ENCODE results near the gene LILRB1. TPM values are rescaled to one million over a fixed set of nuclear protein-coding genes. Genes with fewer than 3 reads are reported as not detected.
A peak's percentile ranks its signal among the peaks of the same experiment; 100 is the strongest.

LILRB1 gene
- polyA plus RNA-seq, 3 donors: 27.2 to 317 (median 60.6) TPM

DNA sequence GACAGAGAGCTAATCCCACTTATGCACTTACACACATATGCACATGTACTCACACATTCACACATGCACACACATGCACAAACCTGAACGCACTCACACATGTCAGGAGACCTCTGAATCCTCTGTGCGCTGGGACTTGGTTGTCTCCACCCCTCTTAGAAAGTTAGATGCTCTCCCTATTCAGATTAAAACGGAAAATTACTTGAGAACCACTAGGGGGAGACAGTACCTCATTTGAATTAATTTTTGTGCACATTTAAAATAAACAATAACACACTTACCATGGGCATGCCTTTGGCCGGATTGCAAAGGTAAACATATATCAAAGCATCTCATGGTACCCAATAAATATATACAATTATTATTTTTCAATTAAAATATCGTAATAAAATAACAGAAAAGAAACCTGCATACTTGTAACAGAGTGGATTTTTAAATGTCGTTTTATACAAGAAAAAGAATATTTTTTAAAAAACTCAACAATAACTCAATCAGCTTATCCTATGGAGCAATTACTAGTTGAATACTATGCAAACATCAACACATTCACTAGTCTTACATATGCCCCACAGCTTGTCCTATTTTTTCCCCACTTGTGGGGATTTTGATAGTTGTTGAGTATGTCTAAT, 23.0 kb downstream of the LILRB1 start:
- Histone ChIP-seq H3K4me1 (ENCODE audit: control insufficient read depth in 1 of 2, insufficient read depth in 2 of 2, low read length in 2 of 2) (peaks cover 8 to 14% of the 10 kb centered on the region in 2 donors), H3K4me2 (replicated peaks; ENCODE audit: extremely low read depth, low read length, poor library complexity, severe bottlenecking) (no peak overlapping the region), H3K9me3 (replicated peaks in 1 of 2; ENCODE audit: control insufficient read depth in 1 of 2, insufficient read depth in 1 of 2, low read length in 2 of 2) (no peaks in the 10 kb centered on the region), H3K36me3 (replicated peaks in 1 of 2; ENCODE audit: control insufficient read depth in 1 of 2, insufficient read depth in 2 of 2, low read length in 2 of 2) (no peaks in the 10 kb centered on the region), H3K9ac (ENCODE audit: insufficient read depth, low read length, poor library complexity, severe bottlenecking) (no peak overlapping the region), H3K27me3 (ENCODE audit: control insufficient read depth in 2 of 2, insufficient read depth in 2 of 2, low read length in 2 of 2) (peaks cover 3 to 6% of the 10 kb centered on the region in 2 donors), H3K27ac (ENCODE audit: low read depth in 1 of 2, low read length in 2 of 2) (no peak overlapping the region), H3K79me2 (ENCODE audit: insufficient read depth, low read length) (no peaks in the 10 kb centered on the region), H3K4me3 (replicated peaks in 1 of 3; ENCODE audit: low read depth in 2 of 3, low read length in 3 of 3) (no peak overlapping the region), H2AFZ (ENCODE audit: insufficient read depth, low read depth, low read length, poor library complexity, severe bottlenecking) (no peak overlapping the region), H4K20me1 (ENCODE audit: insufficient read depth, low read length) (no peaks in the 10 kb centered on the region)
- H3K27ac Mint-ChIP-seq: no peak overlapping the region
- no peak overlapping the region for H3K4me3 Mint-ChIP-seq
- H3K9me3 Mint-ChIP-seq: peaks cover 0 to 2% (median 0%) of the 10 kb centered on the region in 7 donors
- intact Hi-C loops (cut with micrococcal nuclease): no loop called here
- peaks cover 7 to 10% of the 10 kb centered on the region in 2 donors for H3K36me3 Mint-ChIP-seq
- peaks cover 6 to 14% (median 13%) of the 10 kb centered on the region in 3 donors for H3K27me3 Mint-ChIP-seq (ENCODE audit: low read depth in 3 of 3)
- TF ChIP-seq, protein P1, sequence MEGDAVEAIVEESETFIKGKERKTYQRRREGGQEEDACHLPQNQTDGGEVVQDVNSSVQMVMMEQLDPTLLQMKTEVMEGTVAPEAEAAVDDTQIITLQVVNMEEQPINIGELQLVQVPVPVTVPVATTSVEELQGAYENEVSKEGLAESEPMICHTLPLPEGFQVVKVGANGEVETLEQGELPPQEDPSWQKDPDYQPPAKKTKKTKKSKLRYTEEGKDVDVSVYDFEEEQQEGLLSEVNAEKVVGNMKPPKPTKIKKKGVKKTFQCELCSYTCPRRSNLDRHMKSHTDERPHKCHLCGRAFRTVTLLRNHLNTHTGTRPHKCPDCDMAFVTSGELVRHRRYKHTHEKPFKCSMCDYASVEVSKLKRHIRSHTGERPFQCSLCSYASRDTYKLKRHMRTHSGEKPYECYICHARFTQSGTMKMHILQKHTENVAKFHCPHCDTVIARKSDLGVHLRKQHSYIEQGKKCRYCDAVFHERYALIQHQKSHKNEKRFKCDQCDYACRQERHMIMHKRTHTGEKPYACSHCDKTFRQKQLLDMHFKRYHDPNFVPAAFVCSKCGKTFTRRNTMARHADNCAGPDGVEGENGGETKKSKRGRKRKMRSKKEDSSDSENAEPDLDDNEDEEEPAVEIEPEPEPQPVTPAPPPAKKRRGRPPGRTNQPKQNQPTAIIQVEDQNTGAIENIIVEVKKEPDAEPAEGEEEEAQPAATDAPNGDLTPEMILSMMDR (IDR thresholded peaks at IDR 0.05): peak; percentile 87
- H3K4me1 Mint-ChIP-seq: peaks cover 22% of the 10 kb centered on the region
- WGBS (ENCODE audit: insufficient coverage): 30% methylated on average over 2 of the region's 6 CpGs
- peak; percentile 41 to 61 (median 51) for DNase-seq

DNA sequence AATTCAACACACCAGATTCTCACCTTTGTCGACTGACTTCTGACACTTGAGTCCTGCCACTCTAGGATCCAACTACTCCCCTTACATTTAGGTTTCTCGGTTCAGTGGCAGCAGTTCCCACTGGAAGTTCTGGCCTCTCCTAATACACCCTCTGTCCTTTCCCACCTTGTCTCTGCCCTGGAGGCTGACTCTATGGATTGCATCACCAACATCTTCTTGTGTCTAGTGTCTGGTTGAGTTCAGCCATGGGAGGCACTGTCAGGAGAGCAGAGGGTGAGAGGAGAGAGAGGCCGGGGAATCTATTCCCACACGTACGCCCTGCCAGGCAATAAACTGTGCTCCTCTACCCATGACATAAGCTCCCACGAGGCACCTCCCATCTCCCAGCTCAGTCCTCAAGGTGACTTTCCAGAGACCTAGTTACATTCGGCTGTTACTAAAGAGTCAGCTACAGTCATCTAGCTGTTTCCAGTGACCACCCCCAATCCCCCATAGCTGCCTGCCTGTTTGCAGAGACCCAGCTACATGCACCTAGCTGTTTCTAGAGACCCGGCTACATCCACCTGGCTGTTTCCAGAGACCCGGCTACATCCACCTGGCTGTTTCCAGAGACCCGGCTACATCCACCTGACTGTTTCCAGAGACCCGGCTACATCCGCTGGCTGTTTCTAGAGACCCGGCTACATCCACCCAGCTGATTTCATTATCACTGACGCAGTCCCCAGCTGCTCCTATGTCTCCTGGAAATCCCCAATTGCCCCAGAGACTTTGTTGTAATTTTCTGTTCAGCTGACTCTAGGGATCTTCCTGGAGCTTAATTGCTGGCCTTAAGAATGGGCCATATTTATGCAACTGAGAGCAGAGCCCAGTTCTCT, 24.4 kb downstream of the LILRB1 start:
- Mint-ChIP-seq H3K4me1 (peaks cover 33% of the 10 kb centered on the region), H3K27me3 (ENCODE audit: low read depth in 3 of 3) (peaks cover 6 to 12% (median 10%) of the 10 kb centered on the region in 3 donors), H3K9me3 (peaks cover 0 to 3% (median 1%) of the 10 kb centered on the region in 7 donors), H3K27ac (peak overlapping the region in 5 of 7 donors; percentile 1 to 50 (median 43)), H3K36me3 (peaks cover 6 to 7% of the 10 kb centered on the region in 2 donors), H3K4me3 (peak overlapping the region in 1 of 2 donors; percentile 23)
- intact Hi-C loops (cut with micrococcal nuclease): loop anchor here in 1 of 2 donors (2.0 kb wide), 2 partner anchors 22 to 262 kb away; no protein-coding TSS in a partner anchor
- H3K4me2 ChIP-seq (replicated peaks; ENCODE audit: extremely low read depth, low read length, poor library complexity, severe bottlenecking): no peak overlapping the region
- H3K36me3 ChIP-seq (replicated peaks in 1 of 2; ENCODE audit: control insufficient read depth in 1 of 2, insufficient read depth in 2 of 2, low read length in 2 of 2): no peaks in the 10 kb centered on the region
- no peak overlapping the region for H3K9ac ChIP-seq (ENCODE audit: insufficient read depth, low read length, poor library complexity, severe bottlenecking)
- DNase-seq: peak in 2 of 3 donors; percentile 65 to 80
- TF ChIP-seq, protein P1 (IDR thresholded peaks at IDR 0.05): no peak
- H3K4me3 ChIP-seq (replicated peaks in 1 of 3; ENCODE audit: low read depth in 2 of 3, low read length in 3 of 3): no peak overlapping the region
- no peaks in the 10 kb centered on the region for H4K20me1 ChIP-seq (ENCODE audit: insufficient read depth, low read length)
- H3K27me3 ChIP-seq (ENCODE audit: control insufficient read depth in 2 of 2, insufficient read depth in 2 of 2, low read length in 2 of 2): peaks cover 3 to 6% of the 10 kb centered on the region in 2 donors
- peaks cover 10 to 18% of the 10 kb centered on the region in 2 donors for H3K4me1 ChIP-seq (ENCODE audit: control insufficient read depth in 1 of 2, insufficient read depth in 2 of 2, low read length in 2 of 2)
- no peak overlapping the region for H3K27ac ChIP-seq (ENCODE audit: low read depth in 1 of 2, low read length in 2 of 2)
- WGBS (ENCODE audit: insufficient coverage): 92% methylated on average over 12 of the region's 14 CpGs
- no peaks in the 10 kb centered on the region for H3K79me2 ChIP-seq (ENCODE audit: insufficient read depth, low read length)
- H2AFZ ChIP-seq (ENCODE audit: insufficient read depth, low read depth, low read length, poor library complexity, severe bottlenecking): no peak overlapping the region
- no peaks in the 10 kb centered on the region for H3K9me3 ChIP-seq (replicated peaks in 1 of 2; ENCODE audit: control insufficient read depth in 1 of 2, insufficient read depth in 1 of 2, low read length in 2 of 2)

Data from CD14-positive monocyte (primary cell).